HCT116 (cell line): Measurements from ENCODE around the gene MORF4L2. TPM values are rescaled to one million over a fixed set of nuclear protein-coding genes. Genes with fewer than 3 reads are reported as not detected.
"Not testable (repeated sequence)": the region's sequence is repeated elsewhere in the genome, so short reads cannot be mapped to it uniquely, and the experiment has no call there.

ENCODE experiments used
- ATAC-seq: fragments of 200-7000 bp; cut with Tn5 transposase; 2 replicates; pipeline ENCODE4 v1.9.1; 2020; ENCODE audit warnings: mild to moderate bottlenecking, moderate library complexity
- BruUV-seq: library from RNA; stranded (reverse); fragments of 400-500 nt; replicated peaks from 2 replicates; lab custom pipeline; 2021; lab: Mats Ljungman, UMichigan
- CTCF ChIA-PET: fragments of 300-600 bp; sonication (Branson Sonifier 250); formaldehyde crosslinking; loops from one replicate; lab custom pipeline; 2021; ENCODE audit warnings: antibody characterized with exemption; lab: Charles Lee
- POLR2A ChIA-PET: fragments of 300-600, 350-600 bp; sonication (Branson Sonifier 250); formaldehyde crosslinking; loops from one replicate; lab custom pipeline; 2021; ENCODE audit warnings: antibody characterized with exemption; lab: Charles Lee
- RAD21 ChIA-PET, 2 experiments: fragments of 300-600 bp; sonication (Branson Sonifier 250); formaldehyde crosslinking; loops; one replicate each; lab custom pipeline; 2023; ENCODE audit warnings: low total read pairs in 2 of 2; ENCODE audit not compliant: uncharacterized antibody in 2 of 2, unreplicated experiment in 2 of 2, low non-redundant PET in 1 of 2; lab: Charles Lee
- DNase-seq: peaks from one replicate; pipeline ENCODE4 v3.0.0-alpha.2; 2010; ENCODE audit warnings: low read depth, low spot score
- H2AFZ ChIP-seq: fragments of 200-600 bp; shearing (Covaris generic), sonication (generic); 2 replicates; pipeline ENCODE4 v1.6.1; 2017; ENCODE audit warnings: low read depth, mixed run types, mixed read lengths, antibody characterized with exemption, low read length; ENCODE audit not compliant: poor library complexity, severe bottlenecking
- H3K27ac ChIP-seq: 2 replicates; pipeline ENCODE4 v1.5.1; 2012; ENCODE audit warnings: low read depth, low read length
- H3K27me3 ChIP-seq: fragments of 200-600 bp; sonication (generic); 2 replicates; pipeline ENCODE4 v1.6.1; 2016; ENCODE audit warnings: mixed run types, low read length, mixed read lengths; ENCODE audit not compliant: insufficient read depth
- H3K36me3 ChIP-seq, 2 experiments: fragments of 200-500 bp in 1 of 2; fragments of 200-600 bp in 1 of 2; sonication (Bioruptor generic) in 1 of 2; sonication (generic) in 1 of 2; 2 replicates each; pipeline versions ENCODE4 v1.5.1 to v1.6.1; 2014 to 2016; ENCODE audit warnings: low read length in 2 of 2, inconsistent platforms in 1 of 2, mixed read lengths in 1 of 2, mixed run types in 1 of 2; ENCODE audit not compliant: insufficient read depth in 2 of 2, control insufficient read depth in 1 of 2
- H3K4me1 ChIP-seq, 2 experiments: fragments of 200-600 bp in 1 of 2; sonication (generic) in 1 of 2; 2 replicates each; pipeline versions ENCODE4 v1.5.1 to v1.6.1; 2012 to 2017; ENCODE audit warnings: low read length in 2 of 2, inconsistent platforms in 1 of 2, mild to moderate bottlenecking in 1 of 2, mixed read lengths in 1 of 2, mixed run types in 1 of 2, moderate library complexity in 1 of 2; ENCODE audit not compliant: insufficient read depth in 2 of 2, control insufficient read depth in 1 of 2
- H3K4me2 ChIP-seq: fragments of 200-600 bp; sonication (generic); 2 replicates; pipeline ENCODE4 v1.6.1; 2017; ENCODE audit warnings: mixed run types, low read length, mixed read lengths
- H3K4me3 ChIP-seq, 2 experiments: fragments of 200-600 bp in 1 of 2; sonication (generic) in 1 of 2; replicated peaks in 1 of 2; 2 replicates each; pipeline ENCODE4 v1.5.1; 2011 to 2016; ENCODE audit warnings: low read length in 2 of 2, control low read depth in 1 of 2, low read depth in 1 of 2, mild to moderate bottlenecking in 1 of 2, mixed read lengths in 1 of 2, mixed run types in 1 of 2
- H3K79me2 ChIP-seq: fragments of 200-600 bp; sonication (generic); 2 replicates; pipeline ENCODE4 v1.6.1; 2017; ENCODE audit warnings: mild to moderate bottlenecking, mixed run types, low read length, moderate library complexity, mixed read lengths; ENCODE audit not compliant: insufficient read depth
- H3K9ac ChIP-seq: fragments of 200-600 bp; sonication (generic); 2 replicates; pipeline ENCODE4 v1.6.1; 2016; ENCODE audit warnings: low read length, mixed read lengths
- H3K9me2 ChIP-seq: fragments of 200-600 bp; sonication (generic), shearing (Covaris generic); 2 replicates; pipeline ENCODE4 v1.6.1; 2017; ENCODE audit warnings: mixed run types, mild to moderate bottlenecking, moderate library complexity; ENCODE audit not compliant: insufficient read depth
- H3K9me3 ChIP-seq, 2 experiments: fragments of 200-500 bp in 1 of 2; fragments of 200-600 bp in 1 of 2; sonication (Bioruptor generic) in 1 of 2; sonication (generic) in 1 of 2; 2 replicates each; pipeline ENCODE4 v1.6.1; 2014 to 2017; ENCODE audit warnings: low read length in 2 of 2, mixed read lengths in 2 of 2, inconsistent platforms in 1 of 2, low read depth in 1 of 2, mild to moderate bottlenecking in 1 of 2, mixed run types in 1 of 2, moderate library complexity in 1 of 2; ENCODE audit not compliant: control insufficient read depth in 1 of 2, insufficient read depth in 1 of 2
- H4K20me1 ChIP-seq: fragments of 200-600 bp; sonication (generic), shearing (Covaris generic); 2 replicates; pipeline ENCODE4 v1.6.1; 2017; ENCODE audit warnings: mixed run types, mild to moderate bottlenecking, moderate library complexity; ENCODE audit not compliant: insufficient read depth
- EGR1 ChIP-seq: IDR thresholded peaks from 2 replicates; pipeline ENCODE4 v1.6.1; 2012; ENCODE audit warnings: low read depth
- JUND ChIP-seq: IDR thresholded peaks from 2 replicates; pipeline ENCODE4 v1.6.1; 2012
- RAD21 ChIP-seq: IDR thresholded peaks from 2 replicates; pipeline ENCODE4 v1.6.1; 2012; ENCODE audit warnings: low read depth, mild to moderate bottlenecking
- SRF ChIP-seq: IDR thresholded peaks from 2 replicates; pipeline ENCODE4 v1.6.1; 2012; ENCODE audit warnings: low read depth
- TCF7L2 ChIP-seq: IDR thresholded peaks from 2 replicates; pipeline ENCODE4 v1.7.0; 2011; ENCODE audit warnings: borderline replicate concordance, inconsistent platforms; ENCODE audit not compliant: insufficient read depth, insufficient read length; ENCODE audit errors: extremely low read depth
- YY1 ChIP-seq: IDR thresholded peaks from 2 replicates; pipeline ENCODE4 v1.6.1; 2011; ENCODE audit warnings: low read length, low read depth, moderate library complexity, mild to moderate bottlenecking; ENCODE audit not compliant: insufficient replicate concordance; ENCODE audit errors: extremely low read depth
- ZNF274 ChIP-seq: fragments of 200-500 bp; sonication (Bioruptor generic); IDR thresholded peaks from 2 replicates; pipeline ENCODE4 v1.6.1; 2014; ENCODE audit warnings: mild to moderate bottlenecking, low read depth, low read length, inconsistent platforms
- intact Hi-C: fragments of 100-400 bp; cut with micrococcal nuclease; formaldehyde crosslinking; loops from 2 replicates; pipeline ENCODE4 v1.10.0; 2022
- total RNA-seq: library from RNA; stranded (reverse); gene quantifications from one replicate; pipeline ENCODE4 v1.2.1, GENCODE V29; 2021; ENCODE audit not compliant: unreplicated experiment
- TF ChIP-seq, protein P1 (sequence below): IDR thresholded peaks from 2 replicates; pipeline ENCODE4 v1.6.1; 2012; ENCODE audit warnings: low read depth
- TF ChIP-seq, protein P2 (sequence below): IDR thresholded peaks from 2 replicates; pipeline ENCODE4 v1.6.1; 2011; ENCODE audit warnings: mild to moderate bottlenecking, low read length, moderate library complexity; ENCODE audit not compliant: insufficient replicate concordance; ENCODE audit errors: extremely low read depth

MORF4L2 gene
- total RNA-seq, 1 experiment from 2014 or later: 308 TPM

DNA sequence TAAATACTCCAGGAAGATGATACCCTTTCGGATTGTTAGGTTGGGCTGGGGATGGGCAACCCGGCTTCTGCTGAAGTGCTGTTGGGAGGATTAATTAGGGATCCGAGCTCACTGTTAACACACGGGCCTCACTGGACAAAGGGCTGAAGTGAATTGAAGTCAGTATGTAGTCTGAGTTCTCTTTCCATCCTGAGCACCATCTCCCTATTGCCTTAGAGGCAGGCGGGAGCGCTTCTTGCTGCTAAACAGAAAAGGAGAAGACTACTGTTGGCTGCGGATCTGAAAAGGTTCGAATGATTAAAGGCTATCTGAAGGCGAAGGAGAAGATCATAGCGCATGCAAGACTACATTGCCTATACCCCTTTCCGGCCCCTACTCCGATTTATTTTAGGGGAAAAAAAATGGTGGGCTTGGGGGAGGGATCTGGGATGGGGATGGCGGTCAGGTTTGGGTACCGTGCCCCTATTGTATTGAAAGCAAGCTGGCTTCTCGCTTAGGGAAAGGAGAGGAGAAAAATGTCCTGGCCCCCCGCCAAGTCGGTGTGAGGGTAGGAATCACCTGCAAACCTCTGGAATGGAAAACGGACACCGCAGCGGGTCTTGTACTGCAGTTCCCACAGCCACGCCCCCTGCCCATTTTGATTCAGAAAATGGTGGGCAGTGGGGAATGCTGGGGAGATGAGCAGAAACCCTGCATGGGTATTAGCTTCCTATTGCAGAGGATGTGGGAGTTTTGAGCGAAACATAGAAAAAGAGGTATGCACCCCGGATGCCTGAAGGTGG lies 22.3 kb downstream of the MORF4L2 start:
- CTCF ChIA-PET: no interaction called here
- Histone ChIP-seq H3K4me2 (no peak overlapping the region), H3K4me3 (no peak overlapping the region), H3K9me3 (no peaks in the 10 kb centered on the region), H3K27me3 (no peaks in the 10 kb centered on the region), H2AFZ (no peak overlapping the region), H3K9ac (no peak overlapping the region), H3K9me2 (no peaks in the 10 kb centered on the region), H3K36me3 (no peaks in the 10 kb centered on the region), H3K4me1 (no peaks in the 10 kb centered on the region), H3K79me2 (no peaks in the 10 kb centered on the region), H4K20me1 (no peaks in the 10 kb centered on the region), H3K27ac (no peak overlapping the region)
- DNase-seq: no peak
- RAD21 ChIA-PET: no interaction called here
- intact Hi-C loops: no loop called here
- BruUV-seq: no TSS peak
- no peak for TF ChIP-seq RAD21
- TF ChIP-seq EGR1: no peak
- no peak for TF ChIP-seq YY1
- no peak for TF ChIP-seq SRF
- no peak for TF ChIP-seq JUND
- TF ChIP-seq TCF7L2: no peak
- no peak for TF ChIP-seq ZNF274
- TF ChIP-seq, protein P1, sequence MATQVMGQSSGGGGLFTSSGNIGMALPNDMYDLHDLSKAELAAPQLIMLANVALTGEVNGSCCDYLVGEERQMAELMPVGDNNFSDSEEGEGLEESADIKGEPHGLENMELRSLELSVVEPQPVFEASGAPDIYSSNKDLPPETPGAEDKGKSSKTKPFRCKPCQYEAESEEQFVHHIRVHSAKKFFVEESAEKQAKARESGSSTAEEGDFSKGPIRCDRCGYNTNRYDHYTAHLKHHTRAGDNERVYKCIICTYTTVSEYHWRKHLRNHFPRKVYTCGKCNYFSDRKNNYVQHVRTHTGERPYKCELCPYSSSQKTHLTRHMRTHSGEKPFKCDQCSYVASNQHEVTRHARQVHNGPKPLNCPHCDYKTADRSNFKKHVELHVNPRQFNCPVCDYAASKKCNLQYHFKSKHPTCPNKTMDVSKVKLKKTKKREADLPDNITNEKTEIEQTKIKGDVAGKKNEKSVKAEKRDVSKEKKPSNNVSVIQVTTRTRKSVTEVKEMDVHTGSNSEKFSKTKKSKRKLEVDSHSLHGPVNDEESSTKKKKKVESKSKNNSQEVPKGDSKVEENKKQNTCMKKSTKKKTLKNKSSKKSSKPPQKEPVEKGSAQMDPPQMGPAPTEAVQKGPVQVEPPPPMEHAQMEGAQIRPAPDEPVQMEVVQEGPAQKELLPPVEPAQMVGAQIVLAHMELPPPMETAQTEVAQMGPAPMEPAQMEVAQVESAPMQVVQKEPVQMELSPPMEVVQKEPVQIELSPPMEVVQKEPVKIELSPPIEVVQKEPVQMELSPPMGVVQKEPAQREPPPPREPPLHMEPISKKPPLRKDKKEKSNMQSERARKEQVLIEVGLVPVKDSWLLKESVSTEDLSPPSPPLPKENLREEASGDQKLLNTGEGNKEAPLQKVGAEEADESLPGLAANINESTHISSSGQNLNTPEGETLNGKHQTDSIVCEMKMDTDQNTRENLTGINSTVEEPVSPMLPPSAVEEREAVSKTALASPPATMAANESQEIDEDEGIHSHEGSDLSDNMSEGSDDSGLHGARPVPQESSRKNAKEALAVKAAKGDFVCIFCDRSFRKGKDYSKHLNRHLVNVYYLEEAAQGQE: no peak
- TF ChIP-seq, protein P2, sequence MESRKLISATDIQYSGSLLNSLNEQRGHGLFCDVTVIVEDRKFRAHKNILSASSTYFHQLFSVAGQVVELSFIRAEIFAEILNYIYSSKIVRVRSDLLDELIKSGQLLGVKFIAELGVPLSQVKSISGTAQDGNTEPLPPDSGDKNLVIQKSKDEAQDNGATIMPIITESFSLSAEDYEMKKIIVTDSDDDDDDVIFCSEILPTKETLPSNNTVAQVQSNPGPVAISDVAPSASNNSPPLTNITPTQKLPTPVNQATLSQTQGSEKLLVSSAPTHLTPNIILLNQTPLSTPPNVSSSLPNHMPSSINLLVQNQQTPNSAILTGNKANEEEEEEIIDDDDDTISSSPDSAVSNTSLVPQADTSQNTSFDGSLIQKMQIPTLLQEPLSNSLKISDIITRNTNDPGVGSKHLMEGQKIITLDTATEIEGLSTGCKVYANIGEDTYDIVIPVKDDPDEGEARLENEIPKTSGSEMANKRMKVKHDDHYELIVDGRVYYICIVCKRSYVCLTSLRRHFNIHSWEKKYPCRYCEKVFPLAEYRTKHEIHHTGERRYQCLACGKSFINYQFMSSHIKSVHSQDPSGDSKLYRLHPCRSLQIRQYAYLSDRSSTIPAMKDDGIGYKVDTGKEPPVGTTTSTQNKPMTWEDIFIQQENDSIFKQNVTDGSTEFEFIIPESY: no peak
- ATAC-seq: no peak
- POLR2A ChIA-PET: no interaction called here

DNA sequence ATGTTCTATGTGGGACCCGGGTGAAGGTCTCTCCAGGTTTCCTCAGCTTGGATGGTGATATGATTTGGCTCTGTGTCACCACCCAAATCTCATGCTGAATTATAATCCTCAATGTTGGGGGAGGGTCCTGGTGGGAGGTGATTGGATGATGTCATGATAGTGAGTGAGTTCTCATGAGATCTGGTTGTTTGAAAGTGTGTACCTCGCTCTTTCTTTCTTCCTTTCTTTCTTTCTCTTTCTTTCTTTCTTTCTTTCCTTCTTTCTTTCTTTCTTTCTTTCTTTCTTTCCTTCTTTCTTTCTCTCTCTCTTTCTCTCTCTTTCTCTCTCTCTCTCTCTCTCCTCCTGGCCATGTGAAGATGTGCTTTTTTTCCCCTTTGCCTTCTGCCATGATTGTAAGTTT lies 27.0 kb downstream of the MORF4L2 start:
- H3K9me2 ChIP-seq, H3K27ac ChIP-seq, DNase-seq, RAD21 ChIA-PET, CTCF ChIA-PET, H3K9me3 ChIP-seq, intact Hi-C loops, H3K4me3 ChIP-seq, ATAC-seq, H3K36me3 ChIP-seq, H3K27me3 ChIP-seq, H4K20me1 ChIP-seq, H2AFZ ChIP-seq, H3K4me2 ChIP-seq, H3K79me2 ChIP-seq, H3K9ac ChIP-seq, POLR2A ChIA-PET, BruUV-seq: not testable (repeated sequence)
- H3K4me1 ChIP-seq: peaks cover 11 to 27% of the 10 kb centered on the region in 2 experiments
